Progenitor cell of endocrine pancreas (in vitro differentiated cells): ENCODE results near the gene GFOD2. TPM values are rescaled to one million over a fixed set of nuclear protein-coding genes. Genes with fewer than 3 reads are reported as not detected.

Experiments used
- DNase-seq: peaks from one replicate; pipeline ENCODE4 v3.0.0; 2021; ENCODE audit warnings: low spot score; ENCODE audit not compliant: unreplicated experiment
- H3K27ac Mint-ChIP-seq: 2 replicates; pipeline ENCODE4 v1.8.0; 2021; ENCODE audit warnings: mild to moderate bottlenecking, moderate library complexity, mixed read lengths
- H3K27me3 Mint-ChIP-seq: 2 replicates; pipeline ENCODE4 v1.8.0; 2021; ENCODE audit warnings: mixed read lengths
- H3K36me3 Mint-ChIP-seq: 2 replicates; pipeline ENCODE4 v1.8.0; 2022; ENCODE audit warnings: mixed read lengths; ENCODE audit not compliant: insufficient read depth
- H3K4me1 Mint-ChIP-seq: 2 replicates; pipeline ENCODE4 v1.8.0; 2021; ENCODE audit warnings: low read depth, mixed read lengths
- H3K4me3 Mint-ChIP-seq: 2 replicates; pipeline ENCODE4 v1.8.0; 2021; ENCODE audit warnings: low read depth, mild to moderate bottlenecking, moderate library complexity, mixed read lengths
- H3K9me3 Mint-ChIP-seq: 2 replicates; pipeline ENCODE4 v1.8.0; 2021; ENCODE audit warnings: low read depth, mixed read lengths
- total RNA-seq: library from RNA; stranded (reverse); gene quantifications from 2 replicates; pipeline ENCODE4 v1.2.1, GENCODE V29; 2021
- TF ChIP-seq, protein P1 (sequence below): fragments of 200-600 bp; sonication (generic); IDR thresholded peaks from one replicate; pipeline ENCODE4 v1.5.0; 2021; ENCODE audit warnings: antibody characterized with exemption, mild to moderate bottlenecking; ENCODE audit not compliant: unreplicated experiment

GFOD2 gene
- total RNA-seq, 1 donor from 2014 or later, result 38.8 TPM

DNA sequence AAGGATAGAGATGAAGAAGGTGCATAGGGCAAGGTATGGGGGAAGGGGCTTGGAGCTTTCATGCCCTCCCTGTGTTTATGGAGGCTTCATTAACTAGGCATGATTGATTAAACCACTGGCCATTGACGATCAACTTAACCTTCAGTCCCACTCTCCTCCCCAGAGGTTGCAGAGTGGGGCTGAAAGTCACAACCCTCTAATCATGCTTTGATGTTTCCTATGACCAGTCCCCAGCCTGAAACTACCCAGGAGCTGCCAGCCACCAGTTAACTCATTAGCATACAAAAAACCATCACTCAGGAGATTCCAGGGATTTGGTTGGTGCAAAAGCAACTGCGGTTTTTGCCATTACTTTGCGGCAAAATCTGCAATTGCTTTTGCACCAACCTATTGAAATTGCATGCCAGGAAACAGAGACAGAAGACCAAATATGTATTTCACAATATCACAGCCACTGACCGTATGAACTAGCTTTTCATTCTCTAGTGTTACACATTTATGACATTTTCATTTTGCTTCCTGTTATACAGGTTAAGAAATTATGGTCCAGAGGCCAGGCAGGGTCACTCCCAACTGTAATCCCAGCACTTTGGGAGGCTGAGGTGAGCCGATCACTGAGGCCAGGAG is 5.4 kb downstream of the GFOD2 start:
- DNase-seq, result no peak
- no peak overlapping the region for H3K4me3 Mint-ChIP-seq
- peak overlapping the region; percentile 46 for H3K27ac Mint-ChIP-seq

DNA sequence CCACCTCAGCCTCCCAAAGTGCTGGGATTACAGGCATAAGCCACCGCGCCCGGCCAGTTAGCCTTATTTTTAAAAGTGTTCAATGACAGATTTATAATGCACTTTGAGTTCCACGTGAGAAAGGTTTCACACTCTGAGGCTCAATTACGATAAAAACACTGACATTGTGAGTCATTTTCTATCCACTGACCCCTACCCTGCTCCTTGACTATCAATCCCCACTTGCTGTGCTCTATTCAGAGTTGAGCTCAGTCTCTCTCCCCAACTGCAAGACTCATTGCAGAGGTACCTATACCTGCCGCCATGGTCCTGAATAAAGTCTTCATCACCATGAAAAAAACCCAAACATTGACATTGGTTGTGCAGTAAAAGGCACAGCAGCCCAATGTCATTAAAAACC is 8.5 kb downstream of the GFOD2 start:
- peaks cover 9% of the 10 kb centered on the region for H3K36me3 Mint-ChIP-seq
- TF ChIP-seq, protein P1, sequence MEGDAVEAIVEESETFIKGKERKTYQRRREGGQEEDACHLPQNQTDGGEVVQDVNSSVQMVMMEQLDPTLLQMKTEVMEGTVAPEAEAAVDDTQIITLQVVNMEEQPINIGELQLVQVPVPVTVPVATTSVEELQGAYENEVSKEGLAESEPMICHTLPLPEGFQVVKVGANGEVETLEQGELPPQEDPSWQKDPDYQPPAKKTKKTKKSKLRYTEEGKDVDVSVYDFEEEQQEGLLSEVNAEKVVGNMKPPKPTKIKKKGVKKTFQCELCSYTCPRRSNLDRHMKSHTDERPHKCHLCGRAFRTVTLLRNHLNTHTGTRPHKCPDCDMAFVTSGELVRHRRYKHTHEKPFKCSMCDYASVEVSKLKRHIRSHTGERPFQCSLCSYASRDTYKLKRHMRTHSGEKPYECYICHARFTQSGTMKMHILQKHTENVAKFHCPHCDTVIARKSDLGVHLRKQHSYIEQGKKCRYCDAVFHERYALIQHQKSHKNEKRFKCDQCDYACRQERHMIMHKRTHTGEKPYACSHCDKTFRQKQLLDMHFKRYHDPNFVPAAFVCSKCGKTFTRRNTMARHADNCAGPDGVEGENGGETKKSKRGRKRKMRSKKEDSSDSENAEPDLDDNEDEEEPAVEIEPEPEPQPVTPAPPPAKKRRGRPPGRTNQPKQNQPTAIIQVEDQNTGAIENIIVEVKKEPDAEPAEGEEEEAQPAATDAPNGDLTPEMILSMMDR, result no peak
- H3K4me1 Mint-ChIP-seq, result peaks cover 19% of the 10 kb centered on the region
- H3K27me3 Mint-ChIP-seq, result no peaks in the 10 kb centered on the region
- no peaks in the 10 kb centered on the region for H3K9me3 Mint-ChIP-seq
- no peak overlapping the region for H3K27ac Mint-ChIP-seq
- no peak for DNase-seq
- H3K4me3 Mint-ChIP-seq, result no peak overlapping the region

More for the DNA sequence above, 5.4 kb downstream of the GFOD2 start:
- Mint-ChIP-seq H3K9me3 (no peaks in the 10 kb centered on the region), H3K4me1 (peaks cover 37% of the 10 kb centered on the region), H3K36me3 (peaks cover 9% of the 10 kb centered on the region), H3K27me3 (no peaks in the 10 kb centered on the region)
- TF ChIP-seq, protein P1, result no peak

DNA sequence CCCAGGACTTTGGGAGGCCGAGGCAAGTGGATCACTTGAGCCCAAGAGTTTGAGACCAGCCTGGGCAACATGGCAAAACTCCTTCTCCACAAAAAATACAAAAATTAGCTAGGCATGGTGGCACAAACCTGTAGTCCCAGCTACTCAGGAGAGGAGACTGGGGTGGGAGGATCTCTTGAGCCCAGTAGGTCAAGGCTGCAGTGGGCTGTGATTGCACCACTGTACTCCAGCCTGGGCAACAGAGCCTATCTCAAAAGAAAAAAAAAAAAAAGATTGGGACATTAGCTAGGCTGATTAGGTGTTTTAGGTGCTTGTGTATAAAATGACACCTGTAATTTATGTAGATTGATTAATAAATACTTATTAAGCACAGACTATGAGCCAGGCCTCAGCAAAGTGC is 10.1 kb downstream of the GFOD2 start:
- TF ChIP-seq, protein P1, result no peak

DNA sequence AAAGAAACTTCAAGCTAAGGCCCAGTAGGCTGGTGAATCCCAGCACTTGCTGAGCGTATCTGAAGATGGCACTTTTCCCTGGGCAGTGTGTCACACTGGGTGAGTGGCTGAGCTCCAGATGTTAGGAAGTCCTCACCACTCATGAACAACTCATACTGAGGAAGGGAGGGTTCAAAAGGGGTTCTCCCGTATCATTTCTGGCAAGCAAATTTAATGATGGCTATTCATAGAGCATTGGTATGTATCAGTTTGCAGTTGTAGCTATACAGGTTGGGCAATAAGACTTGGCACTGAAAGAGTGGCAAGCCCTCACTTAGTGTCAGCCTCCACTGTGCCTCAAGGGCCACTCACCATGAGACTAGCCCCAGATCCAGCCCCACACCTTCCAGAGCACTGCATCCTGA is 10.7 kb downstream of the GFOD2 start:
- Mint-ChIP-seq H3K36me3 (peaks cover 9% of the 10 kb centered on the region), H3K4me1 (peaks cover 5% of the 10 kb centered on the region), H3K4me3 (no peak overlapping the region), H3K27me3 (no peaks in the 10 kb centered on the region), H3K27ac (no peak overlapping the region), H3K9me3 (no peaks in the 10 kb centered on the region)
- no peak for DNase-seq
- TF ChIP-seq, protein P1, result no peak

More for the DNA sequence above, 10.1 kb downstream of the GFOD2 start:
- Mint-ChIP-seq H3K9me3 (no peaks in the 10 kb centered on the region), H3K27me3 (no peaks in the 10 kb centered on the region), H3K36me3 (peaks cover 9% of the 10 kb centered on the region), H3K4me1 (peaks cover 12% of the 10 kb centered on the region), H3K4me3 (no peak overlapping the region), H3K27ac (no peak overlapping the region)
- no peak for DNase-seq

DNA sequence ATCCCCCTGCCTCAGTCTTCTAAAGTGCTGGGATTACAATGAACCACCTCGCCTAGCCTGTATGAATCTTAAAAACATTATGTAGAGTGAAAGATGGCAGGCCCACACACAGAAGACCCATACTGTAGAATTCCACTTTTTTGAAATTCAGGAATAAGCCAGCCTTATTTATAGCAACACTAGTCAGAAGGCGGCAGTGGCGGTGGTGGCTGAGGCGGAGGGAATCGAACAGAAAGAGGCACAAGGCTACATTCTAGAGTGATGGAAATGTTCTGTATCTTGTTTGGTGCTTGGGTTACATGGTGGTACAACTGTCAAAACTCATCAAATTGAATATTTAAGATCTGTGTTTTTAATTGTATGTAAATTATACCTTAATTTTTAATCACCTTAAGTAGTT is 11.3 kb downstream of the GFOD2 start:
- Mint-ChIP-seq H3K27ac (no peak overlapping the region), H3K27me3 (no peaks in the 10 kb centered on the region), H3K36me3 (peaks cover 9% of the 10 kb centered on the region), H3K9me3 (no peaks in the 10 kb centered on the region), H3K4me3 (no peak overlapping the region), H3K4me1 (peaks cover 4% of the 10 kb centered on the region)
- no peak for DNase-seq
- TF ChIP-seq, protein P1, result no peak
